IMR-90 (cell line): ENCODE measurements around the gene HIVEP3. TPM values are rescaled to one million over a fixed set of nuclear protein-coding genes. Genes with fewer than 3 reads are reported as not detected.

Source experiments
- ATAC-seq: fragments of 200-7000 bp; cut with Tn5 transposase; 2 replicates; pipeline ENCODE4 v1.9.1; 2020; ENCODE audit warnings: low read depth, mild to moderate bottlenecking, moderate library complexity
- BruUV-seq: library from RNA; stranded (reverse); fragments of 400-500 nt; replicated peaks from 2 replicates; lab custom pipeline; 2021; lab: Mats Ljungman, UMichigan
- CTCF ChIA-PET: fragments of 300-600 bp; formaldehyde crosslinking; extraction: SDS; loops from one replicate; lab custom pipeline; 2021; ENCODE audit warnings: antibody characterized with exemption; lab: Yijun Ruan, JAX
- POLR2A ChIA-PET: fragments of 300-600 bp; sonication (Branson Sonifier 250); formaldehyde crosslinking; loops from one replicate; lab custom pipeline; 2022; ENCODE audit warnings: antibody characterized with exemption; ENCODE audit not compliant: unreplicated experiment; lab: Charles Lee
- DNase-seq: peaks from one replicate; pipeline ENCODE4 v3.0.0; 2013
- H2AFZ ChIP-seq: replicated peaks from 2 replicates; pipeline ENCODE3; 2013; ENCODE audit warnings: low read length, mild to moderate bottlenecking; ENCODE audit not compliant: poor library complexity
- H2AK5ac ChIP-seq: 2 replicates; pipeline ENCODE4 v1.6.1; 2013; ENCODE audit warnings: low read depth, low read length, inconsistent platforms
- H2AK9ac ChIP-seq: replicated peaks from 2 replicates; pipeline ENCODE3; 2013; ENCODE audit warnings: mild to moderate bottlenecking, low read depth, low read length, moderate library complexity; ENCODE audit not compliant: poor library complexity
- H2BK120ac ChIP-seq: 2 replicates; pipeline ENCODE4 v1.6.1; 2013; ENCODE audit warnings: low read depth, low read length, inconsistent platforms
- H2BK15ac ChIP-seq: 3 replicates; pipeline ENCODE4 v1.6.1; 2013; ENCODE audit warnings: low read depth, low read length, inconsistent platforms
- H2BK20ac ChIP-seq: 2 replicates; pipeline ENCODE4 v1.6.1; 2013; ENCODE audit warnings: low read depth, mild to moderate bottlenecking, inconsistent platforms, low read length, moderate library complexity
- H2BK5ac ChIP-seq: 2 replicates; pipeline ENCODE4 v1.6.1; 2013; ENCODE audit warnings: mild to moderate bottlenecking, low read depth, low read length, inconsistent platforms; ENCODE audit not compliant: poor library complexity, severe bottlenecking
- H3K14ac ChIP-seq: replicated peaks from 2 replicates; pipeline ENCODE4 v1.6.1; 2013; ENCODE audit warnings: low read depth, low read length, inconsistent platforms
- H3K18ac ChIP-seq: 2 replicates; pipeline ENCODE4 v1.6.1; 2013; ENCODE audit warnings: low read depth, low read length, control low read depth
- H3K23ac ChIP-seq: 2 replicates; pipeline ENCODE4 v1.6.1; 2013; ENCODE audit warnings: low read depth, low read length, inconsistent platforms
- H3K27ac ChIP-seq: 2 replicates; pipeline ENCODE4 v1.5.1; 2013; ENCODE audit warnings: mild to moderate bottlenecking, control low read depth, low read length; ENCODE audit not compliant: insufficient read depth
- H3K27me3 ChIP-seq: 2 replicates; pipeline ENCODE4 v1.6.1; 2013; ENCODE audit warnings: low read length; ENCODE audit not compliant: control insufficient read depth, insufficient read depth
- H3K36me3 ChIP-seq: 2 replicates; pipeline ENCODE4 v1.6.1; 2013; ENCODE audit warnings: low read length, mixed read lengths; ENCODE audit not compliant: control insufficient read depth, insufficient read depth
- H3K4ac ChIP-seq: 2 replicates; pipeline ENCODE4 v1.6.1; 2013; ENCODE audit warnings: low read depth, low read length, inconsistent platforms
- H3K4me1 ChIP-seq: 2 replicates; pipeline ENCODE4 v1.6.1; 2013; ENCODE audit warnings: low read length, mixed read lengths; ENCODE audit not compliant: control insufficient read depth, insufficient read depth
- H3K4me2 ChIP-seq: 2 replicates; pipeline ENCODE4 v1.6.1; 2013; ENCODE audit warnings: low read depth, mild to moderate bottlenecking, control low read depth, low read length, moderate library complexity
- H3K4me3 ChIP-seq: 2 replicates; pipeline ENCODE4 v1.5.1; 2013; ENCODE audit warnings: low read depth, mild to moderate bottlenecking, control low read depth, low read length, moderate library complexity; ENCODE audit not compliant: insufficient read depth
- H3K56ac ChIP-seq: 2 replicates; pipeline ENCODE4 v1.6.1; 2013; ENCODE audit warnings: low read length, inconsistent platforms; ENCODE audit not compliant: insufficient read depth; ENCODE audit errors: extremely low read depth
- H3K79me1 ChIP-seq, 2 experiments: 2 replicates each; pipeline ENCODE4 v1.6.1; 2013; ENCODE audit warnings: low read length in 2 of 2, inconsistent platforms in 1 of 2, low read depth in 1 of 2
- H3K9ac ChIP-seq: 2 replicates; pipeline ENCODE4 v1.6.1; 2013; ENCODE audit warnings: low read depth, low read length, control low read depth
- H3K9me1 ChIP-seq: 2 replicates; pipeline ENCODE4 v1.6.1; 2013; ENCODE audit warnings: low read length, inconsistent platforms; ENCODE audit not compliant: insufficient read depth
- H3K9me3 ChIP-seq: 2 replicates; pipeline ENCODE4 v1.6.1; 2013; ENCODE audit warnings: low read length; ENCODE audit not compliant: control insufficient read depth, insufficient read depth
- H4K20me1 ChIP-seq: 2 replicates; pipeline ENCODE4 v1.6.1; 2013; ENCODE audit warnings: low read length, inconsistent platforms; ENCODE audit not compliant: insufficient read depth
- H4K5ac ChIP-seq: 2 replicates; pipeline ENCODE4 v1.6.1; 2013; ENCODE audit warnings: mild to moderate bottlenecking, low read depth, low read length, control low read depth
- H4K8ac ChIP-seq, 2 experiments: 2 replicates each; pipeline ENCODE4 v1.6.1; 2013; ENCODE audit warnings: low read depth in 2 of 2, low read length in 2 of 2, control low read depth in 1 of 2, inconsistent platforms in 1 of 2
- H4K91ac ChIP-seq: 2 replicates; pipeline ENCODE4 v1.6.1; 2013; ENCODE audit warnings: low read depth, low read length, inconsistent platforms; ENCODE audit not compliant: insufficient read depth
- CHD1 ChIP-seq: IDR thresholded peaks from 2 replicates; pipeline ENCODE4 v1.6.1; 2012; ENCODE audit warnings: low read depth, low read length, improper control_type of control experiment
- NFE2L2 ChIP-seq: fragments of 150-350 bp; IDR thresholded peaks from 2 replicates; pipeline ENCODE4 v1.6.1; 2016; ENCODE audit warnings: low read depth, mild to moderate bottlenecking, low read length
- RFX5 ChIP-seq: IDR thresholded peaks from 2 replicates; pipeline ENCODE4 v1.8.0; 2012; ENCODE audit warnings: low read depth, mild to moderate bottlenecking, low read length, moderate library complexity
- SMC3 ChIP-seq: fragments of 150-350 bp; IDR thresholded peaks from 2 replicates; pipeline ENCODE4 v1.6.1; 2016; ENCODE audit warnings: low read depth, mild to moderate bottlenecking, antibody characterized with exemption, low read length, moderate library complexity
- WGBS, 2 experiments: methylation state at CpG; one replicate each; pipeline versions ENCODE4 v1.1.5 to v1.1.7; 2013; ENCODE audit warnings: missing lambda C conversion rate in 2 of 2; ENCODE audit not compliant: insufficient read length in 1 of 2; ENCODE audit errors: extremely low coverage in 2 of 2; 5-methylcytosine and 5-hydroxymethylcytosine counted together
- dilution Hi-C: fragments of 300-500 bp; cut with HindIII; formaldehyde crosslinking; loops from one replicate; pipeline ENCODE4 v1.14.3; 2018; ENCODE audit warnings: low sequenced_read_pairs; ENCODE audit not compliant: unreplicated experiment
- in situ Hi-C: fragments of 300-500 bp; cut with MboI; formaldehyde crosslinking; loops from 3 replicates; pipeline ENCODE4 v1.14.3; 2019; ENCODE audit warnings: low sequenced_read_pairs, inconsistent platforms, mixed read lengths
- intact Hi-C: fragments of 100-400 bp; cut with micrococcal nuclease; formaldehyde crosslinking; loops from 2 replicates; pipeline ENCODE4 v1.10.0; 2022
- polyA plus RNA-seq, 3 experiments: library from polyadenylated mRNA; depleted of rRNA; stranded (reverse); fragments of >200 nt; gene quantifications; 2 replicates each; pipeline ENCODE4 v1.2.3, GENCODE V29; 2012; ENCODE audit warnings: low replicate concordance in 1 of 3
- total RNA-seq: library from RNA; depleted of rRNA; stranded (reverse); fragments of >200 nt; gene quantifications from 2 replicates; pipeline ENCODE4 v1.2.3, GENCODE V29; 2012

The HIVEP3 gene
- total and polyA plus RNA-seq, 2 of the 4 experiments (the other 2 are of a cell fraction): 1.4 to 4.0 TPM

- CTCF ChIA-PET: no interaction called here
- no peak overlapping the region for H2BK20ac ChIP-seq
- no peaks in the 10 kb centered on the region for H3K9me1 ChIP-seq
- H2BK5ac ChIP-seq: no peak overlapping the region
- H3K9ac ChIP-seq: no peak overlapping the region
- H2AK9ac ChIP-seq: no peak overlapping the region
- H3K4me3 ChIP-seq: no peak overlapping the region
- no peak overlapping the region for H3K4me2 ChIP-seq
- DNase-seq (no peak), ATAC-seq (no peak)
- no peak overlapping the region for H2BK15ac ChIP-seq
- no peak overlapping the region for H3K23ac ChIP-seq
- no peak overlapping the region for H4K8ac ChIP-seq
- dilution Hi-C loops: no loop called here
- no peak overlapping the region for H3K27ac ChIP-seq
- H4K5ac ChIP-seq: no peak overlapping the region
- H4K20me1 ChIP-seq: no peaks in the 10 kb centered on the region
- intact Hi-C loops: no loop called here
- no peaks in the 10 kb centered on the region for H3K4me1 ChIP-seq
- no peak overlapping the region for H4K91ac ChIP-seq
- H3K4ac ChIP-seq: no peak overlapping the region
- H2AFZ ChIP-seq: no peak overlapping the region
- H3K36me3 ChIP-seq: no peaks in the 10 kb centered on the region; the same call in 1 of the 2 replicates
- H3K14ac ChIP-seq: no peak overlapping the region
- H3K27me3 ChIP-seq: no peaks in the 10 kb centered on the region
- no peaks in the 10 kb centered on the region for H3K9me3 ChIP-seq
- no peaks in the 10 kb centered on the region for H3K79me1 ChIP-seq
- BruUV-seq: no TSS peak
- H3K18ac ChIP-seq: no peak overlapping the region
- no peak for TF ChIP-seq SMC3
- no peak for TF ChIP-seq NFE2L2
- no peak for TF ChIP-seq CHD1
- no peak for TF ChIP-seq RFX5
- H2BK120ac ChIP-seq: no peak overlapping the region
- WGBS, 2 experiments: 96% methylated on average over 3 of the region's 10 CpGs; no CpG with 5 or more reads in 1 of the 2 experiments
- H3K56ac ChIP-seq: no peak overlapping the region
- POLR2A ChIA-PET: no interaction called here
- no peak overlapping the region for H2AK5ac ChIP-seq
- in situ Hi-C loops: no loop called here
Measured at GRCh38 chr1:41582004-41582325, 336.8 kb downstream of the HIVEP3 start.
